H1 (cell line): ENCODE data around the gene JPH2. TPM values are rescaled to one million over a fixed set of nuclear protein-coding genes. Genes with fewer than 3 reads are reported as not detected.

Source experiments
- CTCF ChIA-PET: fragments of 300-600 bp; sonication (Branson Sonifier 250); formaldehyde crosslinking; loops from one replicate; lab custom pipeline; 2021; ENCODE audit not compliant: partially characterized antibody; lab: Charles Lee
- POLR2A ChIA-PET: fragments of 300-600 bp; sonication (Branson Sonifier 250); formaldehyde crosslinking; loops from one replicate; lab custom pipeline; 2021; ENCODE audit warnings: inconsistent platforms; ENCODE audit not compliant: partially characterized antibody; lab: Charles Lee
- DNase-seq, 2 experiments: peaks; one replicate each; pipeline versions ENCODE4 v3.0.0 to v3.0.0-alpha.2; 2010 to 2022; ENCODE audit warnings: low spot score in 2 of 2, low read depth in 1 of 2, mixed read lengths in 1 of 2
- FAIRE-seq: peaks from 2 replicates; lab custom pipeline; 2011; peaks lifted over from hg19 to GRCh38; lab: Jason Lieb, UNC
- H2AFZ ChIP-seq: 2 replicates; pipeline ENCODE4 v1.8.1; 2012; ENCODE audit warnings: low read length, inconsistent platforms
- H2AK5ac ChIP-seq: 2 replicates; pipeline ENCODE4 v1.6.1; 2013; ENCODE audit warnings: low read depth, low read length
- H2BK120ac ChIP-seq: replicated peaks from 2 replicates; pipeline ENCODE3; 2013; ENCODE audit warnings: low read depth, low read length, inconsistent platforms
- H2BK12ac ChIP-seq: 2 replicates; pipeline ENCODE4 v1.6.1; 2013; ENCODE audit warnings: low read depth, low read length
- H2BK15ac ChIP-seq: 2 replicates; pipeline ENCODE4 v1.6.1; 2013; ENCODE audit warnings: low read length
- H2BK20ac ChIP-seq: 2 replicates; pipeline ENCODE4 v1.6.1; 2013; ENCODE audit warnings: low read length
- H2BK5ac ChIP-seq: 2 replicates; pipeline ENCODE4 v1.6.1; 2013; ENCODE audit warnings: low read depth, low read length
- H3K14ac ChIP-seq: 2 replicates; pipeline ENCODE4 v1.6.1; 2013; ENCODE audit warnings: inconsistent platforms; ENCODE audit not compliant: insufficient read length
- H3K18ac ChIP-seq: 2 replicates; pipeline ENCODE4 v1.6.1; 2013; ENCODE audit warnings: low read length; ENCODE audit errors: extremely low read depth
- H3K23ac ChIP-seq: 2 replicates; pipeline ENCODE4 v1.6.1; 2013; ENCODE audit warnings: inconsistent platforms; ENCODE audit not compliant: insufficient read length
- H3K23me2 ChIP-seq: 2 replicates; pipeline ENCODE4 v1.6.1; 2013; ENCODE audit warnings: low read depth, low read length
- H3K27ac ChIP-seq: 2 replicates; pipeline ENCODE4 v1.6.1; 2011; ENCODE audit warnings: low read depth, low read length, inconsistent platforms
- H3K27me3 ChIP-seq, 4 experiments: replicated peaks in 1 of 4; 1 replicate in 1 of 4; 2 replicates in 3 of 4; pipeline versions ENCODE4 v1.6.1 to v1.8.1; 2011 to 2013; ENCODE audit warnings: low read length in 3 of 4, mild to moderate bottlenecking in 3 of 4, inconsistent platforms in 2 of 4, mixed read lengths in 2 of 4, moderate library complexity in 1 of 4; ENCODE audit not compliant: control insufficient read depth in 3 of 4, insufficient read depth in 3 of 4; ENCODE audit errors: extremely low read depth in 1 of 4
- H3K36me3 ChIP-seq, 4 experiments: 2 replicates each; pipeline versions ENCODE4 v1.6.1 to v1.8.1; 2011 to 2013; ENCODE audit warnings: mild to moderate bottlenecking in 4 of 4, low read length in 3 of 4, moderate library complexity in 2 of 4, control low read depth in 1 of 4, inconsistent platforms in 1 of 4; ENCODE audit not compliant: insufficient read depth in 4 of 4, control insufficient read depth in 2 of 4
- H3K4ac ChIP-seq: replicated peaks from 2 replicates; pipeline ENCODE3; 2013; ENCODE audit warnings: low read length, low read depth, mixed read lengths, inconsistent platforms; ENCODE audit not compliant: insufficient read length
- H3K4me1 ChIP-seq, 4 experiments: replicated peaks in 1 of 4; 1 replicate in 1 of 4; 2 replicates in 3 of 4; pipeline versions ENCODE4 v1.6.1 to v1.8.1; 2011 to 2013; ENCODE audit warnings: low read length in 3 of 4, inconsistent platforms in 2 of 4, mixed read lengths in 1 of 4; ENCODE audit not compliant: insufficient read depth in 4 of 4, control insufficient read depth in 3 of 4
- H3K4me2 ChIP-seq, 2 experiments: 2 replicates each; pipeline versions ENCODE4 v1.6.1 to v1.8.1; 2011 to 2013; ENCODE audit warnings: low read depth in 2 of 2, low read length in 2 of 2, control low read depth in 1 of 2, inconsistent platforms in 1 of 2, mild to moderate bottlenecking in 1 of 2; ENCODE audit not compliant: insufficient read depth in 1 of 2
- H3K4me3 ChIP-seq, 4 experiments: fragments of 200-600, 300-600 bp in 1 of 4; sonication (generic), shearing (Covaris generic), sonication (Bioruptor Twin) in 1 of 4; 2 replicates each; pipeline versions ENCODE4 v1.5.1 to v1.8.1; 2011 to 2016; ENCODE audit warnings: low read length in 4 of 4, low read depth in 3 of 4, control low read depth in 2 of 4, inconsistent platforms in 2 of 4, mild to moderate bottlenecking in 2 of 4, mixed read lengths in 1 of 4, moderate library complexity in 1 of 4; ENCODE audit not compliant: insufficient read depth in 2 of 4; ENCODE audit errors: extremely low read depth in 1 of 4
- H3K56ac ChIP-seq: replicated peaks from 2 replicates; pipeline ENCODE3; 2013; ENCODE audit warnings: low read depth, mild to moderate bottlenecking, mixed read lengths, low read length, inconsistent platforms; ENCODE audit not compliant: insufficient read length
- H3K79me1 ChIP-seq: 2 replicates; pipeline ENCODE4 v1.6.1; 2013; ENCODE audit warnings: low read depth, low read length, control low read depth
- H3K79me2 ChIP-seq, 2 experiments: 2 replicates each; pipeline versions ENCODE4 v1.6.1 to v1.8.1; 2012 to 2013; ENCODE audit warnings: low read length in 2 of 2, mild to moderate bottlenecking in 2 of 2, inconsistent platforms in 1 of 2; ENCODE audit not compliant: insufficient read depth in 2 of 2, control insufficient read depth in 1 of 2
- H3K9ac ChIP-seq, 4 experiments: replicated peaks in 1 of 4; 1 replicate in 1 of 4; 2 replicates in 3 of 4; pipeline versions ENCODE4 v1.6.1 to v1.8.1; 2011 to 2013; ENCODE audit warnings: low read depth in 3 of 4, low read length in 3 of 4, control low read depth in 2 of 4, mild to moderate bottlenecking in 2 of 4, moderate library complexity in 2 of 4, inconsistent platforms in 1 of 4; ENCODE audit errors: extremely low read depth in 1 of 4
- H3K9me3 ChIP-seq, 2 experiments: 2 replicates each; pipeline versions ENCODE4 v1.6.1 to v1.8.1; 2012 to 2013; ENCODE audit warnings: mild to moderate bottlenecking in 2 of 2, moderate library complexity in 2 of 2, control low read depth in 1 of 2, inconsistent platforms in 1 of 2, low read depth in 1 of 2, low read length in 1 of 2, mixed read lengths in 1 of 2; ENCODE audit not compliant: insufficient read depth in 2 of 2
- H4K20me1 ChIP-seq, 2 experiments: replicated peaks in 1 of 2; 2 replicates each; pipeline versions ENCODE3 to v1.8.1; 2011 to 2013; ENCODE audit warnings: inconsistent platforms in 2 of 2, low read length in 2 of 2, mild to moderate bottlenecking in 1 of 2; ENCODE audit not compliant: insufficient read depth in 2 of 2, control insufficient read depth in 1 of 2
- H4K5ac ChIP-seq: 2 replicates; pipeline ENCODE4 v1.6.1; 2013; ENCODE audit warnings: low read length, low read depth, mixed read lengths, inconsistent platforms; ENCODE audit not compliant: insufficient read length
- H4K8ac ChIP-seq: 2 replicates; pipeline ENCODE4 v1.8.0; 2013; ENCODE audit warnings: mild to moderate bottlenecking, moderate library complexity, low read length, inconsistent platforms; ENCODE audit not compliant: insufficient read depth; ENCODE audit errors: extremely low read depth
- H4K91ac ChIP-seq: replicated peaks from 2 replicates; pipeline ENCODE3; 2013; ENCODE audit warnings: low read length, mixed read lengths, inconsistent platforms; ENCODE audit not compliant: insufficient read length
- ATF2 ChIP-seq: IDR thresholded peaks from 2 replicates; pipeline ENCODE4 v1.6.1; 2012; ENCODE audit warnings: low read length, inconsistent platforms
- WGBS, 2 experiments: shearing (Covaris generic) in 1 of 2; methylation state at CpG; one replicate each; pipeline versions ENCODE4 v1.1.6 to v1.1.7; 2013 to 2015; ENCODE audit warnings: low lambda C conversion rate in 2 of 2, mixed read lengths in 2 of 2, inconsistent platforms in 1 of 2, low coverage in 1 of 2, missing lambda C conversion rate in 1 of 2; ENCODE audit not compliant: insufficient replicate concordance in 2 of 2, insufficient coverage in 1 of 2, insufficient read length in 1 of 2; ENCODE audit errors: extremely low coverage in 1 of 2, missing lambda C conversion rate in 1 of 2; 5-methylcytosine and 5-hydroxymethylcytosine counted together
- polyA plus RNA-seq, 7 experiments: library from polyadenylated mRNA; depleted of rRNA in 3 of 7; stranded (reverse) in 5 of 7; unstranded in 2 of 7; fragments of >200 nt in 5 of 7; fragments of 200-250 nt in 2 of 7; gene quantifications; 1 replicate in 5 of 7; 2 replicates in 1 of 7; 4 replicates in 1 of 7; pipeline versions ENCODE4 v1.2.1 to v1.2.3, GENCODE V29; 2011 to 2013; ENCODE audit warnings: missing spikeins in 2 of 7, mixed read lengths in 2 of 7
- total RNA-seq: library from RNA; stranded (reverse); fragmentation: NEBNext Ultra II Directional; extraction: Animal tissue kit (Norgen Biotek cat#: 25700); gene quantifications from 2 replicates; pipeline ENCODE4 v1.2.1, GENCODE V29; 2021

The JPH2 gene
- total and polyA plus RNA-seq, 2 of the 8 experiments (the other 6 are each of a cell fraction or from before 2014, with no cell fraction given) = 0.59 to 1.3 TPM

DNA sequence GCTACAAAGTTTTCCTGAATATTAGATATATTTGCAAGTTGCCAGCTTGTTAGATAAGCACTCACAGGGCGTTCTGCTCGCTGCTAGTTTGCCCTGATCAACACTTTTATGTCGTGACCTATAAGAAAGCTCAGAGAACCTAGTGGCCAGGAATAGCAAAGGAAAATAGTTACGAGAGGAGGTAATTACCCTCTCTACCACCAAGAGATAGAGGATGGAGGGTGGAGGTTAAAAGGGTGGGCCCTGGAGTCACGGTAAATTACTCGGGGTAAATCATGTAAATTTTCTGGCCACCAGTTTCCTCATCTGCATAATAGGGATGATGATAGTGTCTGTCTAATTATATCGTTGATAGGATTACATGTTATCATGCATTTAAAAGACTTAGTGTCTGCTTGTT is 87.2 kb downstream of the JPH2 start:
- no peak overlapping the region for H2BK120ac ChIP-seq
- H4K5ac ChIP-seq = no peak overlapping the region
- H3K4ac ChIP-seq = no peak overlapping the region
- no peaks in the 10 kb centered on the region for H3K4me1 ChIP-seq
- H3K4me2 ChIP-seq = no peak overlapping the region
- H2AK5ac ChIP-seq = no peak overlapping the region
- no peaks in the 10 kb centered on the region for H3K23me2 ChIP-seq
- no peak for DNase-seq
- POLR2A ChIA-PET = no interaction called here
- H3K9me3 ChIP-seq = no peaks in the 10 kb centered on the region
- no peaks in the 10 kb centered on the region for H3K79me1 ChIP-seq
- H3K79me2 ChIP-seq = no peaks in the 10 kb centered on the region
- H3K36me3 ChIP-seq = no peaks in the 10 kb centered on the region
- H2AFZ ChIP-seq = no peak overlapping the region
- no peak overlapping the region for H3K4me3 ChIP-seq
- H3K56ac ChIP-seq = no peak overlapping the region
- no peak overlapping the region for H3K23ac ChIP-seq
- H2BK20ac ChIP-seq = no peak overlapping the region
- CTCF ChIA-PET = interaction anchor here (0.8 to 4.2 kb wide), 5 partner anchors 9 to 21 kb away, joined by 3 to 17 read pairs (median 4); no protein-coding TSS in a partner anchor
- H2BK12ac ChIP-seq = no peak overlapping the region
- H2BK5ac ChIP-seq = no peak overlapping the region
- no peak overlapping the region for H2BK15ac ChIP-seq
- WGBS, 2 experiments = 89% methylated on average over 7 of the region's 7 CpGs; no CpG with 5 or more reads in 1 of the 2 experiments
- H3K18ac ChIP-seq = no peak overlapping the region
- no peak overlapping the region for H3K9ac ChIP-seq
- H3K27ac ChIP-seq = no peak overlapping the region
- no peak overlapping the region for H3K14ac ChIP-seq
- FAIRE-seq = no peak
- H4K8ac ChIP-seq = no peak overlapping the region
- H4K91ac ChIP-seq = no peak overlapping the region
- H3K27me3 ChIP-seq = no peaks in the 10 kb centered on the region
- H4K20me1 ChIP-seq = no peaks in the 10 kb centered on the region
- TF ChIP-seq ATF2 = no peak
